IMR-90 (cell line): ENCODE measurements around the gene RAC2. TPM values are rescaled to one million over a fixed set of nuclear protein-coding genes. Genes with fewer than 3 reads are reported as not detected.
A peak's percentile ranks its signal among the peaks of the same experiment; 100 is the strongest.

ENCODE experiments used
- ATAC-seq: fragments of 200-7000 bp; cut with Tn5 transposase; 2 replicates; pipeline ENCODE4 v1.9.1; 2020; ENCODE audit warnings: low read depth, mild to moderate bottlenecking, moderate library complexity
- BruUV-seq: library from RNA; stranded (reverse); fragments of 400-500 nt; replicated peaks from 2 replicates; lab custom pipeline; 2021; lab: Mats Ljungman, UMichigan
- CTCF ChIA-PET: fragments of 300-600 bp; formaldehyde crosslinking; extraction: SDS; loops from one replicate; lab custom pipeline; 2021; ENCODE audit warnings: antibody characterized with exemption; lab: Yijun Ruan, JAX
- POLR2A ChIA-PET: fragments of 300-600 bp; sonication (Branson Sonifier 250); formaldehyde crosslinking; loops from one replicate; lab custom pipeline; 2022; ENCODE audit warnings: antibody characterized with exemption; ENCODE audit not compliant: unreplicated experiment; lab: Charles Lee
- DNase-seq: peaks from one replicate; pipeline ENCODE4 v3.0.0; 2013
- H2AFZ ChIP-seq: replicated peaks from 2 replicates; pipeline ENCODE3; 2013; ENCODE audit warnings: low read length, mild to moderate bottlenecking; ENCODE audit not compliant: poor library complexity
- H2AK5ac ChIP-seq: 2 replicates; pipeline ENCODE4 v1.6.1; 2013; ENCODE audit warnings: low read depth, low read length, inconsistent platforms
- H2AK9ac ChIP-seq: replicated peaks from 2 replicates; pipeline ENCODE3; 2013; ENCODE audit warnings: mild to moderate bottlenecking, low read depth, low read length, moderate library complexity; ENCODE audit not compliant: poor library complexity
- H2BK120ac ChIP-seq: 2 replicates; pipeline ENCODE4 v1.6.1; 2013; ENCODE audit warnings: low read depth, low read length, inconsistent platforms
- H2BK15ac ChIP-seq: 3 replicates; pipeline ENCODE4 v1.6.1; 2013; ENCODE audit warnings: low read depth, low read length, inconsistent platforms
- H2BK20ac ChIP-seq: 2 replicates; pipeline ENCODE4 v1.6.1; 2013; ENCODE audit warnings: low read depth, mild to moderate bottlenecking, inconsistent platforms, low read length, moderate library complexity
- H2BK5ac ChIP-seq: 2 replicates; pipeline ENCODE4 v1.6.1; 2013; ENCODE audit warnings: mild to moderate bottlenecking, low read depth, low read length, inconsistent platforms; ENCODE audit not compliant: poor library complexity, severe bottlenecking
- H3K14ac ChIP-seq: replicated peaks from 2 replicates; pipeline ENCODE4 v1.6.1; 2013; ENCODE audit warnings: low read depth, low read length, inconsistent platforms
- H3K18ac ChIP-seq: 2 replicates; pipeline ENCODE4 v1.6.1; 2013; ENCODE audit warnings: low read depth, low read length, control low read depth
- H3K23ac ChIP-seq: 2 replicates; pipeline ENCODE4 v1.6.1; 2013; ENCODE audit warnings: low read depth, low read length, inconsistent platforms
- H3K27ac ChIP-seq: 2 replicates; pipeline ENCODE4 v1.5.1; 2013; ENCODE audit warnings: mild to moderate bottlenecking, control low read depth, low read length; ENCODE audit not compliant: insufficient read depth
- H3K27me3 ChIP-seq: 2 replicates; pipeline ENCODE4 v1.6.1; 2013; ENCODE audit warnings: low read length; ENCODE audit not compliant: control insufficient read depth, insufficient read depth
- H3K36me3 ChIP-seq: 2 replicates; pipeline ENCODE4 v1.6.1; 2013; ENCODE audit warnings: low read length, mixed read lengths; ENCODE audit not compliant: control insufficient read depth, insufficient read depth
- H3K4ac ChIP-seq: 2 replicates; pipeline ENCODE4 v1.6.1; 2013; ENCODE audit warnings: low read depth, low read length, inconsistent platforms
- H3K4me1 ChIP-seq: 2 replicates; pipeline ENCODE4 v1.6.1; 2013; ENCODE audit warnings: low read length, mixed read lengths; ENCODE audit not compliant: control insufficient read depth, insufficient read depth
- H3K4me2 ChIP-seq: 2 replicates; pipeline ENCODE4 v1.6.1; 2013; ENCODE audit warnings: low read depth, mild to moderate bottlenecking, control low read depth, low read length, moderate library complexity
- H3K4me3 ChIP-seq: 2 replicates; pipeline ENCODE4 v1.5.1; 2013; ENCODE audit warnings: low read depth, mild to moderate bottlenecking, control low read depth, low read length, moderate library complexity; ENCODE audit not compliant: insufficient read depth
- H3K56ac ChIP-seq: 2 replicates; pipeline ENCODE4 v1.6.1; 2013; ENCODE audit warnings: low read length, inconsistent platforms; ENCODE audit not compliant: insufficient read depth; ENCODE audit errors: extremely low read depth
- H3K79me1 ChIP-seq, 2 experiments: 2 replicates each; pipeline ENCODE4 v1.6.1; 2013; ENCODE audit warnings: low read length in 2 of 2, inconsistent platforms in 1 of 2, low read depth in 1 of 2
- H3K9ac ChIP-seq: 2 replicates; pipeline ENCODE4 v1.6.1; 2013; ENCODE audit warnings: low read depth, low read length, control low read depth
- H3K9me1 ChIP-seq: 2 replicates; pipeline ENCODE4 v1.6.1; 2013; ENCODE audit warnings: low read length, inconsistent platforms; ENCODE audit not compliant: insufficient read depth
- H3K9me3 ChIP-seq: 2 replicates; pipeline ENCODE4 v1.6.1; 2013; ENCODE audit warnings: low read length; ENCODE audit not compliant: control insufficient read depth, insufficient read depth
- H4K20me1 ChIP-seq: 2 replicates; pipeline ENCODE4 v1.6.1; 2013; ENCODE audit warnings: low read length, inconsistent platforms; ENCODE audit not compliant: insufficient read depth
- H4K5ac ChIP-seq: 2 replicates; pipeline ENCODE4 v1.6.1; 2013; ENCODE audit warnings: mild to moderate bottlenecking, low read depth, low read length, control low read depth
- H4K8ac ChIP-seq, 2 experiments: 2 replicates each; pipeline ENCODE4 v1.6.1; 2013; ENCODE audit warnings: low read depth in 2 of 2, low read length in 2 of 2, control low read depth in 1 of 2, inconsistent platforms in 1 of 2
- H4K91ac ChIP-seq: 2 replicates; pipeline ENCODE4 v1.6.1; 2013; ENCODE audit warnings: low read depth, low read length, inconsistent platforms; ENCODE audit not compliant: insufficient read depth
- BHLHE40 ChIP-seq: fragments of 150-350 bp; IDR thresholded peaks from 2 replicates; pipeline ENCODE4 v1.6.1; 2016; ENCODE audit warnings: mild to moderate bottlenecking, low read depth, low read length
- CEBPB ChIP-seq: IDR thresholded peaks from 2 replicates; pipeline ENCODE4 v1.6.1; 2012; ENCODE audit warnings: low read depth, low read length, improper control_type of control experiment
- CHD1 ChIP-seq: IDR thresholded peaks from 2 replicates; pipeline ENCODE4 v1.6.1; 2012; ENCODE audit warnings: low read depth, low read length, improper control_type of control experiment
- FOS ChIP-seq: fragments of 150-350 bp; IDR thresholded peaks from 2 replicates; pipeline ENCODE4 v1.6.1; 2016; ENCODE audit warnings: low read depth, low read length
- MAFK ChIP-seq: IDR thresholded peaks from 2 replicates; pipeline ENCODE4 v1.6.1; 2012; ENCODE audit warnings: low read depth, low read length, improper control_type of control experiment
- MAZ ChIP-seq: IDR thresholded peaks from 2 replicates; pipeline ENCODE4 v1.6.1; 2012; ENCODE audit warnings: low read depth, mild to moderate bottlenecking, low read length, improper control_type of control experiment, moderate library complexity, borderline replicate concordance
- MXI1 ChIP-seq: IDR thresholded peaks from 2 replicates; pipeline ENCODE4 v1.6.1; 2012; ENCODE audit warnings: low read depth, mild to moderate bottlenecking, low read length, moderate library complexity, borderline replicate concordance
- NFE2L2 ChIP-seq: fragments of 150-350 bp; IDR thresholded peaks from 2 replicates; pipeline ENCODE4 v1.6.1; 2016; ENCODE audit warnings: low read depth, mild to moderate bottlenecking, low read length
- POLR2A ChIP-seq: IDR thresholded peaks from 2 replicates; pipeline ENCODE4 v1.6.1; 2012; ENCODE audit warnings: mild to moderate bottlenecking, low read depth, low read length
- RAD21 ChIP-seq: IDR thresholded peaks from 2 replicates; pipeline ENCODE4 v1.6.1; 2012; ENCODE audit warnings: low read length, improper control_type of control experiment
- RCOR1 ChIP-seq: IDR thresholded peaks from 2 replicates; pipeline ENCODE4 v1.6.1; 2012; ENCODE audit warnings: mild to moderate bottlenecking, low read length, improper control_type of control experiment; ENCODE audit not compliant: insufficient replicate concordance
- RFX5 ChIP-seq: IDR thresholded peaks from 2 replicates; pipeline ENCODE4 v1.8.0; 2012; ENCODE audit warnings: low read depth, mild to moderate bottlenecking, low read length, moderate library complexity
- SMC3 ChIP-seq: fragments of 150-350 bp; IDR thresholded peaks from 2 replicates; pipeline ENCODE4 v1.6.1; 2016; ENCODE audit warnings: low read depth, mild to moderate bottlenecking, antibody characterized with exemption, low read length, moderate library complexity
- WGBS, 2 experiments: methylation state at CpG; one replicate each; pipeline versions ENCODE4 v1.1.5 to v1.1.7; 2013; ENCODE audit warnings: missing lambda C conversion rate in 2 of 2; ENCODE audit not compliant: insufficient read length in 1 of 2; ENCODE audit errors: extremely low coverage in 2 of 2; 5-methylcytosine and 5-hydroxymethylcytosine counted together
- dilution Hi-C: fragments of 300-500 bp; cut with HindIII; formaldehyde crosslinking; loops from one replicate; pipeline ENCODE4 v1.14.3; 2018; ENCODE audit warnings: low sequenced_read_pairs; ENCODE audit not compliant: unreplicated experiment
- in situ Hi-C: fragments of 300-500 bp; cut with MboI; formaldehyde crosslinking; loops from 3 replicates; pipeline ENCODE4 v1.14.3; 2019; ENCODE audit warnings: low sequenced_read_pairs, inconsistent platforms, mixed read lengths
- intact Hi-C: fragments of 100-400 bp; cut with micrococcal nuclease; formaldehyde crosslinking; loops from 2 replicates; pipeline ENCODE4 v1.10.0; 2022
- polyA plus RNA-seq, 3 experiments: library from polyadenylated mRNA; depleted of rRNA; stranded (reverse); fragments of >200 nt; gene quantifications; 2 replicates each; pipeline ENCODE4 v1.2.3, GENCODE V29; 2012; ENCODE audit warnings: low replicate concordance in 1 of 3
- total RNA-seq: library from RNA; depleted of rRNA; stranded (reverse); fragments of >200 nt; gene quantifications from 2 replicates; pipeline ENCODE4 v1.2.3, GENCODE V29; 2012
- TF ChIP-seq, protein P1 (sequence below): fragments of 150-350 bp; IDR thresholded peaks from 2 replicates; pipeline ENCODE4 v1.6.1; 2017; ENCODE audit warnings: mild to moderate bottlenecking, antibody characterized with exemption, low read length, low read depth
- TF ChIP-seq, protein P2 (sequence below): fragments of 150-350 bp; IDR thresholded peaks from 2 replicates; pipeline ENCODE4 v1.6.1; 2016; ENCODE audit warnings: low read depth, mild to moderate bottlenecking, low read length, moderate library complexity, borderline replicate concordance
- TF ChIP-seq, protein P3 (sequence below): conservative IDR thresholded peaks from 2 replicates; pipeline ENCODE4 v1.5.1; 2012; ENCODE audit warnings: mild to moderate bottlenecking, low read depth, low read length, improper control_type of control experiment

The RAC2 gene
- total and polyA plus RNA-seq, 2 of the 4 experiments (the other 2 are of a cell fraction) = 10.0 to 72.3 TPM

DNA sequence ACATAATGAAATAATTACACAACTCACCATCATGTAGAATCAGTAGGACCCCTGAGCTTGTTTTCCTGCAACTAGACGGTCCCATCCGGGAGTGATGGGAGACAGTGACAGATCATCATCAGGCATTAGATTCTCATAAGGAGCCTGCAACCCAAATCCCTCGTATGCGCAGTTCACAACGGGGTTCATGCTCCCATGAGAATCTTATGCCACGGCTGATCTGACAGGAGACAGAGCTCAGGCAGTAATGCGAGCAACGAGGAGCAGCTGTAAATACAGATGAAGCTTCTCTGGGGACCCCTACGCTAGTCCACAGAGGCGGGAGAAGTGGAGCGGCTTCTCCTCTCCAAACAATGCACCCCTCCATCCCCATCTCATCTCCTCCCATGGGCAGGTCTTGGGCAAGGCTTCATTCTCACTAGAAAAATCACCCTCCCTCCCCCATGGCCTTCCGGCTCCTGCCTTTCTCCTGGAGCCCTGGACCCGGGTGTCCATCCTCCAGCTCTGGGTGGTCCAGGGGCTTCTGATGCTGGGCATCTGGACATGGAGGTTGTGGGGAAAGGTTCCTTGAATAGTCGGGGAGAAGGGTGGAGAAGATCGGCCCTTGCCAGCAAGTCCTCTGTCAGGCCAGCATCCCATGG lies 16.2 kb upstream of the RAC2 start:
- H2AFZ ChIP-seq = peak overlapping the region; percentile 77
- no peak overlapping the region for H3K9ac ChIP-seq
- H2BK15ac ChIP-seq = no peak overlapping the region
- H3K23ac ChIP-seq = no peak overlapping the region
- H3K4me3 ChIP-seq = no peak overlapping the region
- intact Hi-C loops (no loop called here), in situ Hi-C loops (no loop called here), dilution Hi-C loops (no loop called here)
- H3K79me1 ChIP-seq = no peaks in the 10 kb centered on the region
- BruUV-seq = no TSS peak
- ChIA-PET POLR2A (no interaction called here), CTCF (interaction anchor here (0.8 to 1.8 kb wide), 8 partner anchors 9 to 130 kb away, joined by 3 to 5 read pairs (median 3); no protein-coding TSS in a partner anchor)
- WGBS, 2 experiments = 55% methylated on average over 3 of the region's 15 CpGs; no CpG with 5 or more reads in 1 of the 2 experiments
- peaks cover 11% of the 10 kb centered on the region for H3K27me3 ChIP-seq
- no peak overlapping the region for H3K56ac ChIP-seq
- no peak for TF ChIP-seq RCOR1
- no peak for TF ChIP-seq CHD1
- TF ChIP-seq MAFK = no peak
- no peak for TF ChIP-seq RAD21
- TF ChIP-seq, protein P1, sequence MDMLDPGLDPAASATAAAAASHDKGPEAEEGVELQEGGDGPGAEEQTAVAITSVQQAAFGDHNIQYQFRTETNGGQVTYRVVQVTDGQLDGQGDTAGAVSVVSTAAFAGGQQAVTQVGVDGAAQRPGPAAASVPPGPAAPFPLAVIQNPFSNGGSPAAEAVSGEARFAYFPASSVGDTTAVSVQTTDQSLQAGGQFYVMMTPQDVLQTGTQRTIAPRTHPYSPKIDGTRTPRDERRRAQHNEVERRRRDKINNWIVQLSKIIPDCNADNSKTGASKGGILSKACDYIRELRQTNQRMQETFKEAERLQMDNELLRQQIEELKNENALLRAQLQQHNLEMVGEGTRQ = no peak
- TF ChIP-seq, protein P2, sequence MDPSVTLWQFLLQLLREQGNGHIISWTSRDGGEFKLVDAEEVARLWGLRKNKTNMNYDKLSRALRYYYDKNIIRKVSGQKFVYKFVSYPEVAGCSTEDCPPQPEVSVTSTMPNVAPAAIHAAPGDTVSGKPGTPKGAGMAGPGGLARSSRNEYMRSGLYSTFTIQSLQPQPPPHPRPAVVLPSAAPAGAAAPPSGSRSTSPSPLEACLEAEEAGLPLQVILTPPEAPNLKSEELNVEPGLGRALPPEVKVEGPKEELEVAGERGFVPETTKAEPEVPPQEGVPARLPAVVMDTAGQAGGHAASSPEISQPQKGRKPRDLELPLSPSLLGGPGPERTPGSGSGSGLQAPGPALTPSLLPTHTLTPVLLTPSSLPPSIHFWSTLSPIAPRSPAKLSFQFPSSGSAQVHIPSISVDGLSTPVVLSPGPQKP = no peak
- no peak for TF ChIP-seq POLR2A
- no peak for TF ChIP-seq NFE2L2
- no peak for TF ChIP-seq MXI1
- TF ChIP-seq BHLHE40 = no peak
- TF ChIP-seq SMC3 = no peak
- TF ChIP-seq FOS = no peak
- no peak for TF ChIP-seq MAZ
- TF ChIP-seq RFX5 = no peak
- no peak for TF ChIP-seq CEBPB
- TF ChIP-seq, protein P3, sequence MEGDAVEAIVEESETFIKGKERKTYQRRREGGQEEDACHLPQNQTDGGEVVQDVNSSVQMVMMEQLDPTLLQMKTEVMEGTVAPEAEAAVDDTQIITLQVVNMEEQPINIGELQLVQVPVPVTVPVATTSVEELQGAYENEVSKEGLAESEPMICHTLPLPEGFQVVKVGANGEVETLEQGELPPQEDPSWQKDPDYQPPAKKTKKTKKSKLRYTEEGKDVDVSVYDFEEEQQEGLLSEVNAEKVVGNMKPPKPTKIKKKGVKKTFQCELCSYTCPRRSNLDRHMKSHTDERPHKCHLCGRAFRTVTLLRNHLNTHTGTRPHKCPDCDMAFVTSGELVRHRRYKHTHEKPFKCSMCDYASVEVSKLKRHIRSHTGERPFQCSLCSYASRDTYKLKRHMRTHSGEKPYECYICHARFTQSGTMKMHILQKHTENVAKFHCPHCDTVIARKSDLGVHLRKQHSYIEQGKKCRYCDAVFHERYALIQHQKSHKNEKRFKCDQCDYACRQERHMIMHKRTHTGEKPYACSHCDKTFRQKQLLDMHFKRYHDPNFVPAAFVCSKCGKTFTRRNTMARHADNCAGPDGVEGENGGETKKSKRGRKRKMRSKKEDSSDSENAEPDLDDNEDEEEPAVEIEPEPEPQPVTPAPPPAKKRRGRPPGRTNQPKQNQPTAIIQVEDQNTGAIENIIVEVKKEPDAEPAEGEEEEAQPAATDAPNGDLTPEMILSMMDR = no peak
- H3K9me3 ChIP-seq = peaks cover 13% of the 10 kb centered on the region
- H2BK20ac ChIP-seq = no peak overlapping the region
- no peak overlapping the region for H3K14ac ChIP-seq
- H3K27ac ChIP-seq = no peak overlapping the region
- peak overlapping the region; percentile 15 for H2AK9ac ChIP-seq
- DNase-seq = no peak
- no peak overlapping the region for H4K91ac ChIP-seq
- H2BK5ac ChIP-seq = no peak overlapping the region
- no peaks in the 10 kb centered on the region for H3K36me3 ChIP-seq
- ATAC-seq = no peak
- peak overlapping the region; percentile 29; the same call in 1 of the 2 replicates for H2BK120ac ChIP-seq
- no peak overlapping the region for H4K5ac ChIP-seq
- 0 out of 2 replicates have a peak overlapping the region, but pooled peaks have one; percentile 13 for H3K4ac ChIP-seq
- no peaks in the 10 kb centered on the region for H3K9me1 ChIP-seq
- no peaks in the 10 kb centered on the region for H4K20me1 ChIP-seq
- H3K4me1 ChIP-seq = peaks cover 2% of the 10 kb centered on the region
- no peak overlapping the region; a peak in 1 of 4 replicates for H4K8ac ChIP-seq
- H3K18ac ChIP-seq = no peak overlapping the region
- H3K4me2 ChIP-seq = no peak overlapping the region
- no peak overlapping the region for H2AK5ac ChIP-seq
